ENCODE results near the gene TRIM65.

The TRIM65 gene

GRCh38 chr17:75902406-75902805 lies 5.7 kb upstream of the TRIM65 start:
- Histone ChIP-seq H3K27me3 (ENCODE audit: insufficient read depth, low read length, poor library complexity) (no peaks in the 10 kb centered on the region), H2BK5ac (ENCODE audit: low read length) (no peak overlapping the region), H3K9ac (ENCODE audit: low read length) (no peak overlapping the region), H2BK120ac (ENCODE audit: low read depth, low read length) (no peak overlapping the region), H3K23ac (ENCODE audit: low read length) (no peak overlapping the region), H3K4me3 (ENCODE audit: low read length) (no peak overlapping the region), H2BK15ac (replicated peaks; ENCODE audit: low read depth) (no peak overlapping the region), H4K5ac (ENCODE audit: low read length) (no peak overlapping the region), H3K4me2 (ENCODE audit: low read length) (no peak overlapping the region), H3K79me1 (ENCODE audit: low read length) (peaks cover 2% of the 10 kb centered on the region), H3K27ac (ENCODE audit: low read depth, low read length) (no peak overlapping the region), H3K4me1 (ENCODE audit: control insufficient read depth, low read depth, low read length) (no peaks in the 10 kb centered on the region), H4K8ac (ENCODE audit: low read depth, low read length) (no peak overlapping the region), H2AK5ac (ENCODE audit: low read length) (no peak overlapping the region), H3K36me3 (ENCODE audit: control insufficient read depth, insufficient read depth, low read length) (peaks cover 12% of the 10 kb centered on the region), H3K4ac (ENCODE audit: low read depth, low read length) (no peak overlapping the region), H3K56ac (ENCODE audit: low read length) (no peak overlapping the region), H3K18ac (ENCODE audit: low read length) (no peak overlapping the region), H3K79me2 (ENCODE audit: control insufficient read depth, insufficient read depth, low read length) (peaks cover 5% of the 10 kb centered on the region)
- DNase-seq, result no peak
- no CpG with 5 or more reads among the region's 6 CpGs for WGBS (ENCODE audit: extremely low coverage, insufficient coverage, low lambda C conversion rate)

- H3K4me3 ChIP-seq (ENCODE audit: low read length), result no peak overlapping the region
- H3K18ac ChIP-seq (ENCODE audit: low read length), result no peak overlapping the region
- no peak overlapping the region for H3K23ac ChIP-seq (ENCODE audit: low read length)
- H3K4me1 ChIP-seq (ENCODE audit: control insufficient read depth, low read depth, low read length), result no peaks in the 10 kb centered on the region
- peaks cover 5% of the 10 kb centered on the region for H3K79me2 ChIP-seq (ENCODE audit: control insufficient read depth, insufficient read depth, low read length)
- peaks cover 12% of the 10 kb centered on the region for H3K36me3 ChIP-seq (ENCODE audit: control insufficient read depth, insufficient read depth, low read length)
- no peak overlapping the region for H4K5ac ChIP-seq (ENCODE audit: low read length)
- no peak overlapping the region for H2AK5ac ChIP-seq (ENCODE audit: low read length)
- H3K79me1 ChIP-seq (ENCODE audit: low read length), result peaks cover 2% of the 10 kb centered on the region
- no peaks in the 10 kb centered on the region for H3K27me3 ChIP-seq (ENCODE audit: insufficient read depth, low read length, poor library complexity)
- DNase-seq, result no peak
- no peak overlapping the region for H2BK15ac ChIP-seq (replicated peaks; ENCODE audit: low read depth)
- no peak overlapping the region for H2BK120ac ChIP-seq (ENCODE audit: low read depth, low read length)
- no CpG with 5 or more reads among the region's 18 CpGs for whole genome bisulfite sequencing (ENCODE audit: extremely low coverage, insufficient coverage, low lambda C conversion rate)
- H3K4ac ChIP-seq (ENCODE audit: low read depth, low read length), result no peak overlapping the region
- H2BK5ac ChIP-seq (ENCODE audit: low read length), result no peak overlapping the region
- no peak overlapping the region for H3K9ac ChIP-seq (ENCODE audit: low read length)
- no peak overlapping the region for H3K4me2 ChIP-seq (ENCODE audit: low read length)
- no peak overlapping the region for H3K27ac ChIP-seq (ENCODE audit: low read depth, low read length)
- H3K56ac ChIP-seq (ENCODE audit: low read length), result no peak overlapping the region
- no peak overlapping the region for H4K8ac ChIP-seq (ENCODE audit: low read depth, low read length)
Measured at GRCh38 chr17:75901727-75902126, 5.0 kb upstream of the TRIM65 start.

GRCh38 chr17:75900691-75901533 lies 4.2 kb upstream of the TRIM65 start:
- no peak overlapping the region for H2BK120ac ChIP-seq (ENCODE audit: low read depth, low read length)
- H3K56ac ChIP-seq (ENCODE audit: low read length), result no peak overlapping the region
- no peak for DNase-seq
- H3K27ac ChIP-seq (ENCODE audit: low read depth, low read length), result no peak overlapping the region
- no peak overlapping the region for H2BK15ac ChIP-seq (replicated peaks; ENCODE audit: low read depth)
- H3K79me2 ChIP-seq (ENCODE audit: control insufficient read depth, insufficient read depth, low read length), result peaks cover 5% of the 10 kb centered on the region
- no peak overlapping the region for H2AK5ac ChIP-seq (ENCODE audit: low read length)
- H2BK5ac ChIP-seq (ENCODE audit: low read length), result no peak overlapping the region
- H3K9ac ChIP-seq (ENCODE audit: low read length), result no peak overlapping the region
- no peak overlapping the region for H3K4ac ChIP-seq (ENCODE audit: low read depth, low read length)
- no peak overlapping the region for H3K4me2 ChIP-seq (ENCODE audit: low read length)
- no peaks in the 10 kb centered on the region for H3K4me1 ChIP-seq (ENCODE audit: control insufficient read depth, low read depth, low read length)
- peaks cover 12% of the 10 kb centered on the region for H3K36me3 ChIP-seq (ENCODE audit: control insufficient read depth, insufficient read depth, low read length)
- no peak overlapping the region for H3K18ac ChIP-seq (ENCODE audit: low read length)
- H3K23ac ChIP-seq (ENCODE audit: low read length), result no peak overlapping the region
- no peak overlapping the region for H3K4me3 ChIP-seq (ENCODE audit: low read length)
- peaks cover 2% of the 10 kb centered on the region for H3K79me1 ChIP-seq (ENCODE audit: low read length)
- no peak overlapping the region for H4K5ac ChIP-seq (ENCODE audit: low read length)
- no peak overlapping the region for H4K8ac ChIP-seq (ENCODE audit: low read depth, low read length)
- no CpG with 5 or more reads among the region's 13 CpGs for WGBS (ENCODE audit: extremely low coverage, insufficient coverage, low lambda C conversion rate)
- H3K27me3 ChIP-seq (ENCODE audit: insufficient read depth, low read length, poor library complexity), result no peaks in the 10 kb centered on the region

- H3K9ac ChIP-seq (ENCODE audit: low read length), result no peak overlapping the region
- H3K56ac ChIP-seq (ENCODE audit: low read length), result no peak overlapping the region
- no peak overlapping the region for H2AK5ac ChIP-seq (ENCODE audit: low read length)
- H2BK5ac ChIP-seq (ENCODE audit: low read length), result no peak overlapping the region
- H3K23ac ChIP-seq (ENCODE audit: low read length), result no peak overlapping the region
- no CpG with 5 or more reads among the region's 23 CpGs for WGBS (ENCODE audit: extremely low coverage, insufficient coverage, low lambda C conversion rate)
- H3K4me2 ChIP-seq (ENCODE audit: low read length), result no peak overlapping the region
- no peak overlapping the region for H4K5ac ChIP-seq (ENCODE audit: low read length)
- H3K36me3 ChIP-seq (ENCODE audit: control insufficient read depth, insufficient read depth, low read length), result peaks cover 12% of the 10 kb centered on the region
- H3K4me1 ChIP-seq (ENCODE audit: control insufficient read depth, low read depth, low read length), result peaks cover 4% of the 10 kb centered on the region
- no peak overlapping the region for H3K4ac ChIP-seq (ENCODE audit: low read depth, low read length)
- no peaks in the 10 kb centered on the region for H3K27me3 ChIP-seq (ENCODE audit: insufficient read depth, low read length, poor library complexity)
- no peak overlapping the region for H3K18ac ChIP-seq (ENCODE audit: low read length)
- no peak overlapping the region for H2BK15ac ChIP-seq (replicated peaks; ENCODE audit: low read depth)
- H3K79me1 ChIP-seq (ENCODE audit: low read length), result peaks cover 6% of the 10 kb centered on the region
- H3K27ac ChIP-seq (ENCODE audit: low read depth, low read length), result no peak overlapping the region
- no peak for DNase-seq
- no peak overlapping the region for H3K4me3 ChIP-seq (ENCODE audit: low read length)
- no peak overlapping the region for H4K8ac ChIP-seq (ENCODE audit: low read depth, low read length)
- H2BK120ac ChIP-seq (ENCODE audit: low read depth, low read length), result no peak overlapping the region
- peaks cover 13% of the 10 kb centered on the region for H3K79me2 ChIP-seq (ENCODE audit: control insufficient read depth, insufficient read depth, low read length)
Measured at GRCh38 chr17:75899767-75900468, 3.2 kb upstream of the TRIM65 start.

DNA sequence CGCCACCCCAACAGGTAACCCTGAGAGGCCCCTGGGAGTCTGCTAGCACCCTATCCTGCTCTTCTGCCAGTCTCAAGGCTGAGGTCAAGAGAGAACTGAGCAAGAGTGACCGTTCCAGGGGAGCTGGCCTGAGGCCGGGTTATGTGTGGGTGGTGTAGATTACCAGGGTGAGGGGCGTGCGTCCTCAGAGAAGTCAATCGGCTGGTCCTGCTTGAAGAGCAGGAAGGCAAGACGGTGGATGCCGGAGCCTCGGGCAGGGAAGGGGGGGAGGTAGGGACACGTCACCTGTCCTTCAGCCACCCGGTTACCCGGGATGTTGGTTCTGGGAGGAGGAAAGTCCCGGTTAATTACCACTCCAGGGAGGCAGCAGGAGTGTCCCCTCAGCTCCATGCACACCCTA lies 2.6 kb upstream of the TRIM65 start:
- no peak overlapping the region for H2AK5ac ChIP-seq (ENCODE audit: low read length)
- no peak overlapping the region for H2BK120ac ChIP-seq (ENCODE audit: low read depth, low read length)
- no peak overlapping the region for H3K4me3 ChIP-seq (ENCODE audit: low read length)
- no peak overlapping the region for H4K8ac ChIP-seq (ENCODE audit: low read depth, low read length)
- H3K4me2 ChIP-seq (ENCODE audit: low read length), result no peak overlapping the region
- H3K23ac ChIP-seq (ENCODE audit: low read length), result no peak overlapping the region
- no peaks in the 10 kb centered on the region for H3K27me3 ChIP-seq (ENCODE audit: insufficient read depth, low read length, poor library complexity)
- H3K4ac ChIP-seq (ENCODE audit: low read depth, low read length), result no peak overlapping the region
- H3K4me1 ChIP-seq (ENCODE audit: control insufficient read depth, low read depth, low read length), result peaks cover 5% of the 10 kb centered on the region
- peaks cover 12% of the 10 kb centered on the region for H3K36me3 ChIP-seq (ENCODE audit: control insufficient read depth, insufficient read depth, low read length)
- no peak overlapping the region for H3K9ac ChIP-seq (ENCODE audit: low read length)
- peaks cover 16% of the 10 kb centered on the region for H3K79me2 ChIP-seq (ENCODE audit: control insufficient read depth, insufficient read depth, low read length)
- no CpG with 5 or more reads among the region's 13 CpGs for WGBS (ENCODE audit: extremely low coverage, insufficient coverage, low lambda C conversion rate)
- no peak for DNase-seq
- H3K27ac ChIP-seq (ENCODE audit: low read depth, low read length), result no peak overlapping the region
- H3K56ac ChIP-seq (ENCODE audit: low read length), result no peak overlapping the region
- peaks cover 7% of the 10 kb centered on the region for H3K79me1 ChIP-seq (ENCODE audit: low read length)
- no peak overlapping the region for H2BK15ac ChIP-seq (replicated peaks; ENCODE audit: low read depth)
- no peak overlapping the region for H4K5ac ChIP-seq (ENCODE audit: low read length)
- no peak overlapping the region for H2BK5ac ChIP-seq (ENCODE audit: low read length)
- H3K18ac ChIP-seq (ENCODE audit: low read length), result no peak overlapping the region
